HG03439 (cell line): ENCODE measurements around the gene GJA5.

Experiments used
- ATAC-seq: cut with Tn5 transposase; IDR thresholded peaks from one replicate; pipeline ENCODE4 v1.9.1; 2021; ENCODE audit warnings: mild to moderate bottlenecking, moderate library complexity; ENCODE audit not compliant: unreplicated experiment

GJA5 gene

DNA sequence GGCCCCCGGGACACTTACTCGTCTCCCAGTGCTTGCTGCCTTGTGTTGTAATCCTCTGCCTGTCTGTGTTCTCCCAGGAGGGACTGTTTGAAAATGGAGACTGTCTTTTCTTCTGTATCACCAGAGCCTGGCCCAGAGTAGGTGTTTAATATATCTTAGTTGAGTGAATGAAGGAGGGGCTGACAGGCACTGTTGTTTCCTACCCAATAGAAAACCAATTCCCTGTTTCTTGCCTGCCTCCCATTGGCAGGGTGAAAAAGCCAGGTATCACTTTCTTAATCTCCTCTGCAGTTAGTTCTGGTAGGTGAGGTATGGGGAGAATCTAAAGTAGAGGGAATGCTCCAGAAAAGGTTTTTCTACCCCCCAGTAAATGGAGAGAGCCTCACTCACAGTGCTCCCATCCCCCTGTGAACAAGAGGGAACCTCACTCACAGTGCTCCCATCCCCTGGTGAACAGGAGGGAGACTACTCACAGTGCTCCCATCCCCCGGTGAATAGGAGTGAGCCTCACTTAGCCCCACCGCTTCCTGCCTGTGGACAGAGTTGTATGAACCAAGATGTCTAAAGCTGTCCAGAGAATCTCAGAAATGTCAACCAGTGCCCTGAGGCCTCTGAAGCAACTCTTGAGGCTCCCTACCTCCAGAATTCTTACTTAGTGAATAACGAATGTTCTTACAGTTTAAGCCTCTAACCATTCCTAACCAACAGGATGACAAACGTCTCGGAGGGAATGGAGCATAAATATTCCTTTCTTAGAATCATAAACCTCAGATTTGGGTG is at the start of gene GJA5:
GJA5 (minus strand) TSS at position 122 of the 780 bp plus-strand sequence. CDS start 1,364 bp downstream, outside the sequence.
- ATAC-seq, result no peak

DNA sequence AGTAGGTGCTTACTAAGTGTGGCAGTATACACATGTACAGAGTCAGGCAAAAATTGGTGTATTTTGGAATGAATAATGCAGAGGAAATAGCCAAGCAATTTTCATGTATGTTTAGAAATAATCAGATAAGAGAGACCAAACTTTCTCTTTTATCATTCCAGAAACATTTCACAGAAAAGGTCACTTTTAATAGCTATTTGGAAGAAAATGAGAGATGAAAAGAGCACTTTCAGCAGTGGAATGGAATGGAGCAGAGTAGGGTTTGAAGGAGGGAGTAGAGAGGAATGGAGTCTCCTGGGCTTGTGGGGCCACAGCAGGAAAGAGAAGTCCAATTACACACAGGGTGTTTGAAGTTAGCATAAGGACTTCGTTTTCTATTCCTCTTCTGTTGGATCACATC is 48.8 kb upstream of the GJA5 start:
- no peak for ATAC-seq

DNA sequence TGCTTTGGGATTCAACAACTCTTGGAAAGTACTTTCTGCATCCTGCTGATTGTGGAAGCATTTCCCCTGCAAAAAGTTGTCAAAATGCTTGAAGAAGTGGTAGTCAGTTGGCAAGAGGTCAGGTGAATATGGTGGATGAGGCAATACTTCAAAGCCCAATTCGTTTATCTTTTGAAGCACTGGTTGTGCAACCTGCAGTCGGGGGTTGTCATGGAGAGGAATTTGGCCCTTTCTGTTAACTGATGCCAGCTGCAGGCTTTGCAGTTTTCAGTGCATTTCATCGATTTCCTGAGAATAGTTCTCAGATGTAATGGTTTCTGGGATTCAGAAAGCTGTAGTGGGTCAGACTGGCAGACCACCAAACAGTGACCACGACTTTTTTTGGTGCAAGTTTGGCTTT is 47.6 kb upstream of the GJA5 start:
- ATAC-seq, result no peak

DNA sequence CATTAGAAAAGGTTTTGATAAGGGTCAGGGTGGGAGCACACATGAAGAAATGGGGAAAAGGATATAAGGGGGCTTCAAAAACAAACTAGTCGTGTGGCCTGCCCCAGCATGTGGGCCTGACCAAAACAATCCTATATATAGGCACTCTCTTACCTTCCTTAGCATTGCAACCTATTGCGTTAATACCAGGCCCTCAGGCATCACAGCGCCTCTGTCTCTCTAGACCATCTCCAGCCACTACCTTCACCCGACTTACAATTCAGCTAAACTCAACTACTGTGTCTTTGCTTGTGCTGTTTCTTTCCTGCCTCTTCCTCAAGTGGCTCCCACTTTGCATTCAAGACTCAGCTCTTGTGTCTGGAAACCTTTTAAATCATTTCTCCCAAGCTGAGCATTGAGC is 47.0 kb upstream of the GJA5 start:
- ATAC-seq, result no peak

DNA sequence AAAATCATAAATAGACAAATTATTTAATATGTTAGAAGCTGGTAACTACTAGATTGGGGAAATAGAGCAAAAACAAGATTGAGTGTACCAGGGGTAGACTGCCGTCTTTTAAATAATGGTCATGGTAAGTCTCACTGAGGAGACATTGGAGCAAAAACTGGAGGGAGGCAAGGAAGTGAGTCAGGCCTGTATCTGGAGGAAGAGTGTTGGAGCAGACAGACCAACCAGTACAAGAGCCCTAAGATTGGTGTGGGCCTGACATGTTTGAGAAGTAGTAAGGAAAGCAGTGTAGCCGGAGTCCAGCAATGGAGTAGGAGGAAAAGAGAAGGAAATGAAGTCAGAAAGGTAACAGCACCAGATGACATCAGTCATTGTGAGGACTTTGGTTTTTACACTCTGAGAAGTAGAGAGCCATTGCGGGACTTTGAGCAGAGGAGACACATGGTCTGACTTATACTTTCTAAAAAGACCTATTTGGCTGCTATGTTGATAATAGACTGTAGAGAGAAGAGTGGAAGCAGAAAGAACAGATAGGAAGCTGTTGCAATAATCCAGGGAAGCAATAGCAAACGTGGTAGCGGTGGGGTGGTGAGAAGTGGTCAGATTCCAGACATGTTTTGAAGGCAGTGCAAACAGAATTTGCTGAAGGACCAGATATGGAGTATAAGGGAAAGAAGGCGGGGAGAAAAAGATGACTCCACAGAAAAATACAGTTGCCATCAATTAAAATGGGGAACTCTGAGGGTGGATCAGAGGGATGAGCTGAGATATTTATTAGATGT is 44.7 kb upstream of the GJA5 start:
- no peak for ATAC-seq

DNA sequence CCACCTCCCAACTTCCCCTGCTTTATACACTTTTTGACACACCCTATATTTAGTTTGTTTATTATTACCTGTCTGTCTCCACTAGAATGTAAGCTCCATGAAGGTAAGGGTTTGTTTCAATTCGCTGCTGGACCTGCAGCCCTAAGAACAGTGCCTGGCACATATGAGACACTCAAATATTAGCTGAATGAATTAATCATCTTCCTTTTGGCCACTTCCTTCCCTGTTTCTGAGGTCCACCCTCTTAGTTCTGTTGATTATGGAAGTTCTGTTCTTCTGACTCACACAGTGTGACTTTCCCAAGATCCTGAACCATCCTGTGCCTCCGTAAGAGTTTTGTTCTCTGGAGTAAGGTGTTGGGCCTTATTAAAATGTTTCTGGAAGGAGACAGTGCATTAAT is 40.4 kb upstream of the GJA5 start:
- no peak for ATAC-seq

DNA sequence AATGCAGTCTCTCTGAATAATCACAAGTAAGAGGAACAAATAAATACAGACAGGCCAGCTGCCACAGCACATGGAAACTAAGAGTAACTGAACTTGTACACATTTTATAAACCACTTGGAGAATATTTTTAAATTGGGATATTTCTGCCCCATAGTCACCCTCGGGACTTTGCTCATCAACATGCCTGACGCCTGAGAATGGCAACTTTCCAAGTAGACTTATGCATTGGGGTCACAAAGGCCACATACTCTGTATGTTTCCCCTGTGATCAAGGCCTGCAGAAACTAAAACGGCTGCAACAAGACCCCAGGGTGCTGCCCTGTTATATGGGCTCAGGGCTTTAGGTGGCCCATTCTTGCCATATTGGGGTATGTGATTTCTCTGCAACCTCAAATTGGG is 38.3 kb upstream of the GJA5 start:
- ATAC-seq, result no peak

DNA sequence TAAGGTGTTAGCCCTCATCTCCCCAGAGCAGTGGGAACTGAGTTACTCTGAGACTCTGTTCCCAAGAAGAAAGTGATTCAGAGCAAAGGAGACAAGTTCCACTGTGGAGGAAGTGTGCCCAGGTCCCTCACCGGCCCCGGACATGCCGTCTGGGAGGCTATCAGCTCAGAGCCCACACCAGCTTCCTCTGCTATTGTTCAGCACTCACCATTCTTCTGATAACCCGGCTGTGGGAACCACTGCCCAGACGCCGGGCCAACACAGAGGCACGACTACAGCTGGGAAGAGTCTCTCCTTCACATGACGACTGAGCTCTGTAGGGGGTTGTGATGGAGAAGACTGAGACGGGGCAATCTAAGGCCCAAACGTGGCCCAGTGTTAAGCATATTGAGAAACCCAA is 34.2 kb upstream of the GJA5 start:
- ATAC-seq, result no peak

DNA sequence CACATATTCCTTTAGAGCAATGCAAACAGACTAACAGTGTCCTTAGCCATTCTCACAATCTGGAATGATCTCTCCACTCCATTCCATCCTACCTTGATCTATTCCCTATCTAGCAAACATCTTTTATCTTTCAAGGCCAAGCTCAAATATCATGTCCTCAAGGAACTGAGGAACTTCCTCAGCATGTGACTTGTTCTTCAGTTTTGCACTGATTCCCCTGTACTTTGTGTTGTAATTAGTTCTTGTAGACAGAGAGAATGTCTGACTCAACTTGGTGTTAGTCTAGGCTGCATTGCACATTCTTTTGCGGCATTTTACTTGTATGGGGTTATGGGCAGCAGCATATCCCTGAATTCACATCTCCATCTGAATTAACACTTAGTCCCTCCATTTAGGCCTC is 31.5 kb upstream of the GJA5 start:
- no peak for ATAC-seq

DNA sequence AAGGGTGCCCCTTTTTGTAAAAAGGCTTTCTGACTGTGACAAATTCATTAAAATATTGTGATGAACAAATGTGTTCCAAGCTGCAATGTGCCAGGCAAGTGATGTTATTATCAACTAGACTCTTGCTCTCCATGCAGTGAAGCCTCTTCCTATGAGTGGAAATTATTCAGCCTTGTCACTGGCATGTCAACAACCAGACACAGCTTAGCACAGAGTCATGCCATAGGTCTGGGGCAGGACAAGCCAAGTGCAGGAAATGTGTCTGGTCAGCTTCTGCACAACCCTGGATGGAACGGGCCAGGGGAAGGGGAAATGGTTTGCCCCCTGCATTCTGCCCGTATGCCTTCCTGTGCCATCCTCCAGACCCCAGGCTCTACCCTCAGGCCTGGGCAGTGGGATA is 27.4 kb upstream of the GJA5 start:
- ATAC-seq, result no peak

DNA sequence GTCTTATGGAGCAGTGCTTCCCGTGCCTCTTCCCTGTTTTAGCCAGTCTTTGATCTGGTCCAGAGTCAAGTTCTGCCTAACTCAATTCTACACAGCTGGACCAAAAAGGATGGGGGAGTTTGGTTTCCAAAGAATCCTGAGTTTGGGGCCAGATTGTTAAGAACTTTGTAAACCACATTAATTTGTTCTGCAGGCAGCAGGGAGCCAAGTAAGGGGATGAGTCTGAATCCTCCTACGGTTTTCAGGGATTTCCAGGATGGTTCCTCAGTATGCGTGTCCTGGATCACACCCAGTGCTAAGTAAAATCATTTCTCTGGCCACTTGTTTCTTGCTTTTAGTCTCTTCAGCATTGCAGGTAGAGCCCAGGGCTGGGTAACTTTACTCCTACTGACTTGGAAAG is 26.1 kb upstream of the GJA5 start:
- ATAC-seq, result no peak

DNA sequence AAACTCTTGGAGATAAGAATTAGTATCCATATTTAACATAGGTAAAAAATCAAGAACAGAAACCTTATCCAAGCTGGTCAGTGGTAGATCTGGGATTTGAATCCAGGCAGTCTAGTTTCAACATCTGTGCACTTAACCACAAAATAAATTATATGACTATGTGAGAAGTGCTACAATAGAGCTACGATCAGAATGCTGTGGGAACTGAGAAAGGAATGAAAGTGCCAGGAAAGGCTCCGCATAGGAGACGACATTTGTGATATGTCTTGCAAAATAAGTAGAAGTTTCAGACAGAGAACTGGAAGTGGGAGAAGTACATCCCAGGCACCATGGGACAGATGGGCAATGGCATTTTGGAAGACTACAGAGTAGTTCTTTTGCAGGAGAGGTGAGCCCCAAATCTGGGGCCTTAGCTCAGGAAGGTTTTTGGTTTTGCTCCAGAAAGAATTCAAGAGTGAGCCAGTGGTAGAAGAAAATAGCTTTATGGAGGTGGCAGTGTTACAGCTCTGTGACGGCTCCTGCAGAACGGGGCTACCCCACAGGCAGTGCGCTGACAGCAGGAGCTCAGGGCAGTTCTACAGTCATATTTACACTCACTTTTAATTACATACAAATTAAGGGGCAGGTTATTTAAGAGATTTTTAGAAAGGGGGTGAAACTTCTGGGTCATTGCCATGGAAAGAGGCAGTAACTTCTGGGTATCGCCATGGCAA is 25.5 kb upstream of the GJA5 start:
- no peak for ATAC-seq

DNA sequence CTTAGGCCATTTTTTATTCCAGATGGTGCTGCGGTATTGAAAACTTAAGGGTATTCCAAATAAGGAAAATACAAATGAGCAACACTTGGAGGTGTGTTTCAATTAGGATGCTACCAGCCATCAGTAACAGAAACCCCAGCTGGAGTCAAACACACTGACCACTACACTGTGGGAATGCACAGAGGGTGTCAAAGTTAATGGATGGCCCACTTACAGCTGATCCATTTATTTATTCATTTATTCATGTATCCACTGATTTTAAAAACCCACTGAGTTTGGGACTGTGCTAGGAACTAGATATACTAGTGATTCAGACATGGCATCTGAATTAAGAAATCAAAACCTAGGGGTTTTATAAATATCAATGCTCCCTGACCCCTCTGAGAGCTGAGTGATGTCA is 24.5 kb upstream of the GJA5 start:
- no peak for ATAC-seq

DNA sequence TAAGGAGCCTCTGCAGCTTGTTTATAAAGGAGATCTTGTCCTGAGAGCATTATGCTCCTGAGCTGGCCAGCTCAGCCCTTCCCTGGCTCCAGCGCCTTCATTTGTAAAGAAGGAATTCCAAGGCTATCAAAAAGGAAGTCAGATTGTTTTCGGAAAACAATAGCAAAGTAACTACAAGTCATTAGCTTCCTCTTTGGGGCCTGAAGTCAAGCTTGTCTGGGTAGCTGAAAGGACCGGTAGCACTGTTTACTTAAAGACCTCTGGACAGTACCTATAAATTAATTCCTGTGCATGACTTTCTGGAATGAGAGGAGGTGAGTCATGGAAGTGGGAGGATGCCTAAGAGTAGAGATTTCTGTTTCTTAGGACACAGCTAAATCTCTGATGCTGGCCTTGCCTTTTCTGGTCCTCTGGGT is 20.7 kb upstream of the GJA5 start:
- no peak for ATAC-seq

DNA sequence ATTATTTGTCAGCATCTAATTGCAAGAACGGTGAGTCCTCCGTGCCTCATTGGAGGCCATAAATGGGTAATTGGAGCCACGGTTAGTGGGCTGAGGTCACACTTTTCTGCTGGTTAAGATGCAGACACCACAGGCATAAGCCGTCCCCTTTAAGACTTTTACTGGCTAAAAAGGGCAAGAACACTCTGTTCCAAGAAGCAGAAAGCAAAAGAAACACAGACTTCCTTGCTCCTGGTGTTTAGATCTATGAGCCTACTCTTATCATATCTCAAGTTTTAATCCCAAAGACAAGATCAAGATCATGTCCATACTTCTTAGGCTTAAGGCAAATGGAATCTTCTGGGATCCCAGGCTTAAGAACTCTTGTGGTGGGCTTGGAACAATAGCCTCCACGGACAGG is 17.3 kb upstream of the GJA5 start:
- ATAC-seq, result no peak

DNA sequence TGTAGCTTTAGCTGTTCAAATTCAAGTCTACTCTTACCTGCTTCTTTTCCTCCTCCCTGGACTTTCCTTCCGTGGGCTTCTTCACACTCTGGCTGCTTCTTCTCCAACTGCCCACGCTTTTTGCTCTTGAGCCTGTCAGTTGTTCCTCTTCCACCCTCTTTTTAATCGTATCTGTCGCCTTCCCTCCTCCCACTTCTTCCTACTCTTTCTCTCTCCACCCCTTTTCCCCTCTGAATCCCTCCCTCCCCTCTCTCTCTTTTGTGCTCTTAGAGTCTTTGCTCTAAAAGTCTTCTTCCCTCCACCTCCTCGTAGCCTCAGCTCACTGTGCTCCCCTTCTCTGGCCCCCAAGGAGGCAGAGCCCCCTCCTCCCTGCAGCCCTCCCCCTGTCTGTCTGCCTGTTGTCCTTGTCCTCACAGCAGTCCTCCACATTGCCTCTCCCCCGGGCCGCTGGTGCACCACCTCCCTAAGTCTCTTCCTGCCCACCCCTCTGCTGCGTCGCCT is 12.9 kb upstream of the GJA5 start:
- no peak for ATAC-seq

DNA sequence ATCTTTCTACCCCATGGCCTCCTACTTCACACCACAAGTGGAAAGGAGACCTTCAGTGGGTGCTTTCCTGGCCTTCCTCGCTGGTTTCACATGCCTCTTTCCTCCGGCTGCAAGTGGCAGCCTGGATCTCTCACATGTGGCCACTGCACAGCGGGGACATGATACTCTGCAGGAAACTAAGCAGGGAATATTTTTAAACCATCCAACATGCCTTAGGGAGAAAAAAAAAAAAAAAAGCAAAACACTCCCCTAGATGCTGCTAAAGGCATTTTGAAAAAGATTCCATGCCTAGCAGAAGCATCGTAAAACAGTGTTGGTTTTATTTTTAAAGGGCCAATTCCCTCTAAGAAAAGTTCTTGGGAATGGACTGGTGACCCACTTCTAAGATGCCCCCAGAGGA is 12.2 kb upstream of the GJA5 start:
- no peak for ATAC-seq

DNA sequence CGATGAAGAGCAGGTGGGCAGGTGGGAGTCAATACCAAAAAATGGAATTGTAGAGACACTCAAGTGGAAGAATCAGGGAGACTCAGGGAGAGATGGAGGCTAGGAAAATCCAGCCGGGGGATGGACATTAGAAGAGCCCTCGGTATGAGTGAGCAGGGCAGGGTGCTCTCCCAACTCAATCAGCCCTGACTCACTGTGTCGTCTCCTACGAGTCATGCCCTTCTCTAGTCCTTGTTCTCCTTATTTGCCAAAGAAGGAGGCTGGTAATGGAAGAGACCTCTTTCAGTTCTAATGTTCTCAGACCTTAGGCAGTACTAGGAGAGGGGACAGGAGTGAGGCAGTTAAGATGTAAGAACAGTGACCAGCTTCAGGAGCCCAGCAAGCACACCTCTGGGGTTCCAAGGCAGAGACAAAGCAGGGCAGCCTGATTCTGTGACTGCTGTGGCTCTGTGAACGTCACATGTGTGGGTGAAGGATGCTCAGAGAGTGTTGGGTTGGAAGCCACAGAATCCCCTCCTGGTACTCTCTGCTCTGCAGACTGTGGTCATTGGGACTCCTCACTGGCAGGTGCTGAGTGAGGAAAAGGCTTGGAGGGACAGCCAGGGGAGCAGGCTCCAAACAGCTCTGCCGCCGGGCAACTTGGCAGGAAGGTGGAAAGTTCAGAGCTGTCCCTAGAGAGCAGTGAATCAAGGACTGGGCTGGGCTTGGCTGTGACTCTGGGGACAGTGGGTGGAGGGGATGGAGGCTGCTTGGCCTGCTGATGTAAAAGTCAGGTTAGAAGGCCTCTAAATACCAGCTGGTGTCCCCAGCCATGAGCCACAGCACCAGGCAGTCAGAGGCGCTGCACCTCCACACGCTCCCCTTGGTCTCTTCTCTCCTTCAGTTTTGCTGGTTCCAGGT is 11.1 kb upstream of the GJA5 start:
- no peak for ATAC-seq

DNA sequence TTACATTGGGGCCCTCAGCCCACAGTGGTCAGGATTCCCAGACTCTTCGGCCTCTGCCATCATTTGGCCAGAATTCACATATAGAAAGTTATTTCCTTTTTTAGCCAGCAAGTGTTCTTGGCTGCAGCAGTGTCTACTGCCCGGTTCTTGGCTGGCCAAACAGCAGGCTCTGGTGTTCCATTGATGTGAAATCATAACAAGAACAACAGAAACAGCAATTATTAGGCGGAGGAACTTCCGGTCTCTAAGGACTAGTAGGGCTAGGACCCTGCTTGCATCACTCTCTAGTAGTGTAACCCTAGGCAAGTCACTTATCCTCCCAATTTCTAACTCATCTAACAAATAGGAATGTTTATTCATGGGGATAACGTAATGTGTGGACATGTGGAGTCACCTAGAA is 8.7 kb upstream of the GJA5 start:
- no peak for ATAC-seq

DNA sequence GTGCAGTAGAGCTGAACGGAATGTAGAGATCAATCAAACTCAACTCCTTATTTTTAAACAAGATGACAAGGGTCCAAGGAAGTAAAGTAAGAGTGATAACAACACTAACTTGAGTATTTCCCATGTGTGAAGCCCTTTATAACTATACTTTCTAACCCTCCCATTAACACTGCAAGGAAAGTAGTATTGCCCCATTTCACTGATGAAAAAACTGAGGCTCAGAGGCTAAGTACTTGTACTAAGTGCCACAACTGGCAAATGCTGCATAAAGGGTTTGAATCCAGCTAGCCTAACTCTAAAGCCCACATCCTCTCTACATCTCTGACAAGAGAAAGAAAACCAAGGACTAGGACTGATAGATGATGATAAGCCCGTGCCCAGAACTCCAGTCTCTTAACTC is 8.2 kb upstream of the GJA5 start:
- no peak for ATAC-seq

DNA sequence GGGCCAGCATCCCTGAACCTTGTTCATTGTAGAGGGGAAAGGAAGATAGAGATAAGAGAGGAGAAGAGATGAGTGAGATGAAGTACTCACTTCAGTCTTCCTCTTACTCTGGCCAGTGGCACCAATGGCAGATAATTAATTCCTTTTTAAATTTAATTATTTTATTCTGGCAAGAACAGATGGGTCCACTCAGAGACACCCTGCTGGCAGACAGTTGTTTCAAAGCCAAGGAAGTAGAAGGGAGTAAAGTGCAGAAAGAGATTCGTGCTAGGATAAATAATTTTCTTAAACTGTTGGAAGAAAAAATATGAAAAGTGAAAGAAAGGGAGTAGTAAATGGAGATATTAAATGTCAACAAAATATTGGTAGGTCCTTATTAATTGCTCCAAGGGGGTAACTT is 7.7 kb upstream of the GJA5 start:
- ATAC-seq, result no peak
